Transverse colon (tissue), 4 donors: Measurements from ENCODE around the gene RHAG. TPM values are rescaled to one million over a fixed set of nuclear protein-coding genes. Genes with fewer than 3 reads are reported as not detected.

Experiments
- DNase-seq: peaks from one replicate; pipeline ENCODE4 v3.0.0-alpha.2; 2019
- H3K27ac ChIP-seq, 4 donors: fragments of 200-600 bp; sonication (generic); 2 replicates each; pipeline ENCODE4 v1.5.1; 2016 to 2018; ENCODE audit warnings: inconsistent platforms in 4 of 4
- H3K27me3 ChIP-seq: fragments of 200-600 bp; sonication (generic); 2 replicates; pipeline ENCODE4 v1.5.1; 2017; ENCODE audit warnings: inconsistent platforms
- H3K36me3 ChIP-seq, 4 donors: fragments of 200-600 bp; sonication (generic); 2 replicates each; pipeline ENCODE4 v1.5.1; 2017 to 2019; ENCODE audit warnings: inconsistent platforms in 4 of 4
- H3K4me1 ChIP-seq, 4 donors: fragments of 200-600 bp; sonication (generic); 2 replicates each; pipeline ENCODE4 v1.5.1; 2017 to 2020; ENCODE audit warnings: inconsistent platforms in 4 of 4
- H3K4me3 ChIP-seq, 4 donors: fragments of 200-600 bp; sonication (generic); 1 replicate in 1 of 4; 2 replicates in 3 of 4; pipeline versions ENCODE4 v1.5.1 to v1.6.1; 2017 to 2019; ENCODE audit warnings: inconsistent platforms in 4 of 4
- H3K9me3 ChIP-seq, 2 donors: fragments of 200-600 bp; sonication (generic); 2 replicates each; pipeline ENCODE4 v1.5.1; 2017 to 2019; ENCODE audit warnings: inconsistent platforms in 2 of 2
- EP300 ChIP-seq: sonication (generic); formaldehyde crosslinking; IDR thresholded peaks from one replicate; pipeline ENCODE4 v1.6.1; 2017; ENCODE audit warnings: antibody characterized with exemption, low read depth
- POLR2A ChIP-seq: fragments of 450-650 bp; IDR thresholded peaks from one replicate; pipeline ENCODE4 v1.6.1; 2016; ENCODE audit warnings: antibody characterized with exemption, mild to moderate bottlenecking, moderate library complexity
- POLR2AphosphoS5 ChIP-seq, 3 donors: sonication (generic); formaldehyde crosslinking; IDR thresholded peaks; one replicate each; pipeline ENCODE4 v1.6.1; 2016; ENCODE audit warnings: antibody characterized with exemption in 3 of 3
- WGBS, 2 donors: methylation state at CpG; one replicate each; pipeline ENCODE4 v1.1.5; 2018; ENCODE audit warnings: low coverage in 1 of 2; 5-methylcytosine and 5-hydroxymethylcytosine counted together
- in situ Hi-C, 4 donors: fragments of 200-750 bp; cut with MboI; loops; one replicate each; pipeline versions ENCODE4 v1.15.0 to v1.15.1; 2017; ENCODE audit warnings: low sequenced_read_pairs in 3 of 4, low pct_ligation_motif_present in 1 of 4, low pct_unique_long_range_greater_than_20kb in 1 of 4
- intact Hi-C: fragments of 100-400 bp; cut with DNase I; formaldehyde crosslinking; loops from one replicate; pipeline ENCODE4 v1.15.1; 2023; ENCODE audit warnings: low total_unique reads
- total RNA-seq, 4 donors: library from RNA; depleted of rRNA; stranded (reverse); fragments of >200 nt; gene quantifications; one replicate each; pipeline ENCODE4 v1.1.0, GENCODE V29; 2016
- TF ChIP-seq, protein P1 (sequence below), 5 experiments: fragments of 200-600 bp in 3 of 5; fragments of 450-650 bp in 2 of 5; sonication (generic) in 3 of 5; IDR thresholded peaks; 1 replicate in 2 of 5; 2 replicates in 3 of 5; pipeline ENCODE4 v1.5.1; 2016 to 2017; ENCODE audit warnings: antibody characterized with exemption in 5 of 5, inconsistent platforms in 3 of 5, mild to moderate bottlenecking in 2 of 5, moderate library complexity in 1 of 5

Gene RHAG
- total RNA-seq, 4 donors from 2014 or later, result 0.64 TPM; not detected in 3

DNA sequence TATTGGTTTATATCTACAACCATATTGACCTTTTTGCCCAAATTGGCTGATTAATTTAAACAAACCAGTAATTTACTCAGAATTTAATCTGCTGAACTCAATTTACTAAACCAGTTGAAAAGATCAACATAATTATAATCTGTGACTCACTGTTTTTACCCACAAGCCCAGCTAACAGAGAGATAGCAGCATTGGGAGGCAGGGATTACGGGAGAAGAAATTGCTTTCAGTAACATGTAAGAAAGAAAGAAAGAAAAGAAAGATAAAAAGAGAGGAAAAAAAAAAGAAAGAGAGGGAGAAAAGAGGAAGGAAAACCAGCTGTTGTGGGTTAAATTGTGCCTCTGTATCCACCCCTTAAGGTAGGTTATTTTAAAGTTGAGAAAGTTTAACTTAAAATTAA is 13.3 kb upstream of the RHAG start:
- Histone ChIP-seq H3K36me3 (no peaks in the 10 kb centered on the region), H3K27me3 (no peaks in the 10 kb centered on the region), H3K4me1 (no peaks in the 10 kb centered on the region), H3K4me3 (no peak overlapping the region), H3K9me3 (no peaks in the 10 kb centered on the region), H3K27ac (no peak overlapping the region)
- in situ Hi-C loops (no loop called here), intact Hi-C loops (no loop called here)
- 59 to 67% methylated on average over 1 of the region's 1 CpG for WGBS, 2 donors
- TF ChIP-seq POLR2AphosphoS5 (IDR thresholded peaks at IDR 0.05) (no peak), POLR2A (no peak), EP300 (no peak)
- TF ChIP-seq, protein P1, sequence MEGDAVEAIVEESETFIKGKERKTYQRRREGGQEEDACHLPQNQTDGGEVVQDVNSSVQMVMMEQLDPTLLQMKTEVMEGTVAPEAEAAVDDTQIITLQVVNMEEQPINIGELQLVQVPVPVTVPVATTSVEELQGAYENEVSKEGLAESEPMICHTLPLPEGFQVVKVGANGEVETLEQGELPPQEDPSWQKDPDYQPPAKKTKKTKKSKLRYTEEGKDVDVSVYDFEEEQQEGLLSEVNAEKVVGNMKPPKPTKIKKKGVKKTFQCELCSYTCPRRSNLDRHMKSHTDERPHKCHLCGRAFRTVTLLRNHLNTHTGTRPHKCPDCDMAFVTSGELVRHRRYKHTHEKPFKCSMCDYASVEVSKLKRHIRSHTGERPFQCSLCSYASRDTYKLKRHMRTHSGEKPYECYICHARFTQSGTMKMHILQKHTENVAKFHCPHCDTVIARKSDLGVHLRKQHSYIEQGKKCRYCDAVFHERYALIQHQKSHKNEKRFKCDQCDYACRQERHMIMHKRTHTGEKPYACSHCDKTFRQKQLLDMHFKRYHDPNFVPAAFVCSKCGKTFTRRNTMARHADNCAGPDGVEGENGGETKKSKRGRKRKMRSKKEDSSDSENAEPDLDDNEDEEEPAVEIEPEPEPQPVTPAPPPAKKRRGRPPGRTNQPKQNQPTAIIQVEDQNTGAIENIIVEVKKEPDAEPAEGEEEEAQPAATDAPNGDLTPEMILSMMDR (IDR thresholded peaks at IDR 0.05), result no peak
- no peak for DNase-seq

DNA sequence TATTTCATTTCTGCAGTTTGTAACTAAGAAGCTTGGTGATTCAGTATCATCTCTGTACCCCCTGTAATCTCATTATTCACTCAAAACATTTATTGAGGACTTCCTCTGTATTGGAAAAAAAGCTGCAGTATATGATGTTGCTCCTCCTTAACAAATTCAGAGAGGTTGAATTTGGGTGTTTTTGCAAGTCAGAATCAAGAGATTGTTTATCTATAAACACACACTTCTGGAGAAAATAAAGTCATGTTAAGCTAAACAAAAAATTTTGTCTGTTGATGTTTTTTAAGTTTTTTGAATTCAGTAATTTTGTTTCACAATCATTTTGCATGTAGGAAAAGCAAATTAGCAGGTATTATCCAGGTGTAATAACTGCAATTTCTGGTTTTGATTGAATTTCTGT is 11.4 kb upstream of the RHAG start:
- Histone ChIP-seq H3K4me1 (no peaks in the 10 kb centered on the region), H3K36me3 (no peaks in the 10 kb centered on the region), H3K9me3 (no peaks in the 10 kb centered on the region), H3K27ac (no peak overlapping the region), H3K4me3 (no peak overlapping the region), H3K27me3 (no peaks in the 10 kb centered on the region)
- no peak for DNase-seq
- in situ Hi-C loops (no loop called here), intact Hi-C loops (no loop called here)
- no peak for TF ChIP-seq POLR2A
- no peak for TF ChIP-seq POLR2AphosphoS5 (IDR thresholded peaks at IDR 0.05)

DNA sequence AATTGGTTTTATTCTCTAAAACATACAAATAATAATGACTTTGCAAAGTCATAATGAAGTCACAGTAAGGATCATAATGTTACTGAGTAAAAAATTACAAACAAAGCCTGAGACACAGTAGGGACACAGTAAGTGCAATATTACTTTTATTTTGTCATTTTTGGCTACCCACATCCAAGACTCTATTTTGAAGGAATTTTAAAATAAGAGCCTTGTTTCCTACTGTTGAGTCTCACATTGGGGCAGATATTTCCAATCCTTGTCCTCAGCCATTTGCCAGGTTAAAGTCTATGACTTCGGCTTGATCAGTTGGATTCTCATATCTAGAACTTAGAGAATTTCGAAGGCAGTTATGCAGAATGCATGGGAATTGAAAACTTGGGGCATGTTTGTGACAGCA is 10.8 kb upstream of the RHAG start:
- no peaks in the 10 kb centered on the region for H3K9me3 ChIP-seq
- TF ChIP-seq POLR2A (no peak), EP300 (no peak)
- H3K4me1 ChIP-seq, result no peaks in the 10 kb centered on the region
- intact Hi-C loops, result no loop called here
- H3K4me3 ChIP-seq, result no peak overlapping the region
- DNase-seq, result no peak
- in situ Hi-C loops, result no loop called here
- H3K36me3 ChIP-seq, result no peaks in the 10 kb centered on the region
- no peak overlapping the region for H3K27ac ChIP-seq
- 82 to 88% methylated on average over 2 of the region's 2 CpGs for WGBS, 2 donors
- H3K27me3 ChIP-seq, result no peaks in the 10 kb centered on the region

DNA sequence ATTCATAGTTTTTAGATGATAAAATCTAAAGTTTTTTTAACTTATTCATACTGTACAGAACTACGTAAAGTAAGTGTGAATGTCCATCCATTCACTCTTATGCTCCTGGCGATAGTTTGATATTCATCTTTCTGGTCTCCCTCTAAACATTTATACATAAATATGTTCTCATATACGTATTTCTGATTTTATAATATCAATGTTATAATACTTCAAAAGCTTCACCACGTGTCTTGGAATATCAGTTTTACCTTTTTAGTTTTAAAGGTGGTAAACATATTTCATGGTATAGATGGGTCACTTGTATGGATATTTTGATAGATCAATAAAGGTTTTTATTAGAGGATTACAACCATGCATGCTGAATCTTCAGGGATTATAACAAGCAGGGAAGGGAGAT is 10.3 kb upstream of the RHAG start:
- no peak for DNase-seq
- Histone ChIP-seq H3K27me3 (no peaks in the 10 kb centered on the region), H3K9me3 (no peaks in the 10 kb centered on the region), H3K27ac (no peak overlapping the region), H3K36me3 (no peaks in the 10 kb centered on the region), H3K4me3 (no peak overlapping the region), H3K4me1 (no peaks in the 10 kb centered on the region)
- intact Hi-C loops, result no loop called here
- in situ Hi-C loops, result no loop called here
- TF ChIP-seq, protein P1 (IDR thresholded peaks at IDR 0.05), result no peak
- TF ChIP-seq POLR2A (no peak), EP300 (no peak), POLR2AphosphoS5 (IDR thresholded peaks at IDR 0.05) (no peak)
- WGBS, 2 donors, result 77 to 80% methylated on average over 4 of the region's 4 CpGs

DNA sequence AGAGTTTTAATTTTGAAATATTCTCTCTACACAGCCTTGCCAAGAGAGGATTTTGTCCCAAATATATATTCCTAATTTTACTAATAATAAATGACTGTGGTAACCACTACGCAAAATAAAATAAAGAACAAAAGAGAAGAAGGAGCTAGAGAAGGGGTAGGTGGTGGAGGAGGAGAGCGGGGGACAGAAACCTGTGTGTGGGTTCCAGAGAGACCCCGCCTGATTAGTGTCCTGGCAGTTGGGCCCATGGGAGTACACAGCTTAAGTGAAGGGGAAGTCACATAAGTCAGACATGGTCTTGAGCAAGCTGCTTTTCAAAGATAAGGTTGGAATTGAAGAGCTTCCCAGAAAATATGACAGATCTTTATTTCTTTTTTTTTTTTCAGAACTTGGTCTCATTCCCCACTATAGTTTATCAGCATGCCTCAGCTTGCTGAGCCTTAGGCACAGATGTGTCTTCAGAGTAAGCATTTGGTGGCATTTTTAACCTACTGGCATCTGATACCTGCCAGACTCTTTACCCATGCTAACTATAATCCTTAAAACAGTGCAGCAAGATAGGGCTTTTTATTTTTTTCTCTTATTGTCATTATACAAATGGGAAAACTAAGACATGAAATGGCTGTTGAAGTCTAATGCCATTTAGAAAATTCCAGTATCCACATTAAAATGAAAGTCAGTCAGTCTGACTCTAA is 9.6 kb upstream of the RHAG start:
- in situ Hi-C loops (no loop called here), intact Hi-C loops (no loop called here)
- no peaks in the 10 kb centered on the region for H3K36me3 ChIP-seq
- TF ChIP-seq, protein P1 (IDR thresholded peaks at IDR 0.05), result no peak
- TF ChIP-seq POLR2A, result no peak
- no peak for TF ChIP-seq POLR2AphosphoS5 (IDR thresholded peaks at IDR 0.05)
- TF ChIP-seq EP300, result no peak
- WGBS, 2 donors, result 75 to 82% methylated on average over 3 of the region's 3 CpGs
- no peaks in the 10 kb centered on the region for H3K27me3 ChIP-seq
- no peak overlapping the region for H3K27ac ChIP-seq
- no peak for DNase-seq
- no peak overlapping the region for H3K4me3 ChIP-seq
- no peaks in the 10 kb centered on the region for H3K9me3 ChIP-seq
- no peaks in the 10 kb centered on the region for H3K4me1 ChIP-seq
